ENCODE data around the gene NCBP1.

NCBP1 gene

DNA sequence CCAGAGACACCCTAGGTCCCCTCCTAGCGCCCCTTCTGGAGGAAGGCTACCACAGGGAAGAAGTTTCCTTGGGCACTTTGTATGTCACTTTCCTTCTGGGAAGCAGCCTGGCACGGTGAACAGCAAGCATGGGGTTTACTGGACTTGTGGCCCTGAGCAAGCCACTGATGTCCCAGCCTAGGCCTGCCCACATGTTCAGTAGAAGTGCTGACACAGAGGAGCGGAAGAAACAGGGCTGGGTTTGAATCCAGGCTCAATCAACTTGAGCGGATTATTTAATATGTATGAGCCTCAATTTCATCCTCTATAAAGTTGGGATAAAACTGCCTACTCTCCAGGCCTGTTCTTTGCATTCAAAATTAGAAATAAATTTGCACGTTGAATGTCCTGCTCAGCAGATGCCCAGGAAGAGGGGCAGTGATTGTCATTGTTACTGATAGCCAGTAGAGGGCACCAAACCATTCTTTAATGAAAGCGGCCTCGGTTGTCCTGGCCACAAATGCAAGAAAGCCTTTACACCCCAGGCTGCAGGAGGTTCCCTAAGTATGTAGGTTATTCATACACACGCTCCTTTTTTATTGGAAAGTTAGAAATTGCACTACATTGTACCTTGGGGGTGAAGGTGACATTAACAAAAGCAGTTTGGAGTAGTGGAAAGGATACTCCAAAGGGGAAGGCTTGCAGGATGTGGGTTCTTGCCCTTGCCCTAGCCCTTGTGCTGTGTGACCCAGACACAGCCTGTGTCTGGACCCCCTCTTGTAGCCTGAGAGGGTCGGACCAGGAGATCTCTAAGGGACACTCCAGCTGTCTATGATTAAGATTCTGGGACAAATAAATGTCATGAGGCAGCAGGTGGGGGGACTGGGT is 77.0 kb downstream of the NCBP1 start:
- DNase-seq (ENCODE audit: low read depth in 2 of 3, low spot score in 2 of 3): no peak

DNA sequence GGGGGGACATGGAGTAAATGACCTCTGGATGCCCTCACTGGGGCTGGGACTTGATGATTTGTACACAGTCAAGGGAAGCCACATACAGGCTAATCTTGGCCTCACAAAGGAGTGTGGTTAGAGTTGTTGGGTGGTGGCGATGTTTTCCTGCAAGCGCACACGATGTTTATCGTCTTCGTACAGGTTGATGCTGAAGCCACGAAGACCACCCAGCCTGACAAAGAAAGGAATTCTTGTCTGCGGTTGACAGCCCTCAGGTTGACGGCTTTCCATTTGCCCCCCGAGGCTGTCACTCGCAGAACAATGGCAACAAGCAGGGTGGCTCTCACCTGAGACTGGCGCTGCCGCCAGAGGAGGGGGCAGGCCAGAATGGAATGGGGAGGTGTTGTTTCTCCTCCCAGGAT is 77.6 kb downstream of the NCBP1 start:
- no peak for DNase-seq (ENCODE audit: low read depth in 2 of 3, low spot score in 2 of 3)

DNA sequence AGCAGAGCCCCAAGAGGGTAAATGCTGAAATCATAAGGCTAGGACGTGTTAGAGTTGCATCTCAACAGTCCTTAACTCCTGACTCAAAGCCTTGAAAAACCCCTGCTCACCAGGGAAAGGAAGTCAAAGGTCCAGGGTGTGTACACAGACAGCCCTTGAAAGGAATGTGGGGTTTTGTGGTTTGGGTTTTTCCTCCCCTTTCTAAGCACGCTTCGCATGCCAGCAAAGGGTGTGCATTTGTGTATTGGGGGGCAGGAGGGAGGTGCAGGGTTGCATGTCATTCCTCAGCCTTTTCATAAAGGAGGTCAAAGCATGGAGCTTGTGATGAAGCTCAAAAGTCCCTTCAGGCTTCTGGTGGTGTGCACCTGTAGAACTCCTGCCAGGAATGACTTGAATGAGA is 80.8 kb downstream of the NCBP1 start:
- no peak for DNase-seq (ENCODE audit: low read depth in 2 of 3, low spot score in 2 of 3)

DNA sequence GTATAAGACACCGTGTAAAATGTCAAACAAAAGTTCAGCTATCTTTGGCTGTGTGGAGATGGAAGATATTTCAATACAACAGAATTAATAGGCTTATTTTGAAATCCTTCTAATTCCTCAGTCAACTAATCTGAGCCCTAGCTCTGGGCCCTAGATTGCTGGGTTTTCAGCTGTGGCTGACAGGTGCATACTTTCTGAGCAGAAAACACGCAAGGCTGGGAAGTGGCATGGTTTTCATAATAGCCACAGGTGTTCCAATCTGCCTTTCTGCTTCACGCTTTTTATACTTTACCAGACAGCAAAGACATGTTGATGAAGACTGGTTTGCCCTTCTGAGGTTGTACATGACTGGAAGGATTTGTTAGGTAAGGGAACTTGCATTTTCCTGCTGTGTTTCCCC is 84.2 kb downstream of the NCBP1 start:
- DNase-seq (ENCODE audit: low read depth in 2 of 3, low spot score in 2 of 3): no peak

DNA sequence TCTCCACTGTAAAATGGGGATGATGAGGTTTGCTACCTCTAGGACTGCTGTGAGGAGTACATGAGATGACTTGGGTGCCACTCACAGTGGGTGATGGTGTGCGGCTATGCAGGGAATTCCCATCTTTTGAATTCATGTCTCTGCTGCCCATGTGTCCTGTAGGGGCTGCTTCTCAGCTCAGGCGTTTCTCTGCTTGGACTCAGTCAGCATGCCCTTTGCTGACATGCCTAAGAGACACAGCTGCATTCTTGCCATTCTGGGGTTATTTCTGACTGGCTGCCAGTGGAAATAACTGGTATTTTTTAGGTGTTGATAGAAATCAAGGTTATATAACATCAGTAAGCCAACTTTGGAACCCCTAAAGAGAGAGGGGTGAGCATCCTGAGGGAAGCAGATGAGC is 87.8 kb downstream of the NCBP1 start:
- DNase-seq (ENCODE audit: low read depth in 2 of 3, low spot score in 2 of 3): no peak

DNA sequence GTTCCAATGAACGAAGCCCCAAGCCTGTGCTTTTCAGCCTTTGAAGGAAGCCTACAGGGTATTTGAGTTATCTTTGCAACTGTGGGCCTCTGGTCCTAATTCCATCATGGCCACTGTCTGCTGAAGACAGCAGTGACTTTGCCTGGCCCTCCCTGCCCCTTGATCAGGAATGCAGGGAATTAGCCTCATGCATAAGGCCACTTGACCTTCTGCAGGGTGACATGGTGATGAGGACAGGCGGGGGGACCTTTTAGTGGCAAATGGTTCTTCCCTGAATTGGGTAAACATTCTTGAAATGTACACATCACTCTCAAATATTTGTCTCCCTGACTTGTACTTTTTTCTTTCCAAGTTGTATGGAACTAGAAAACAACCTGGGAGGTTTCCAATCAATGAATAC is 88.7 kb downstream of the NCBP1 start:
- no peak for DNase-seq (ENCODE audit: low read depth in 2 of 3, low spot score in 2 of 3)
